Fibroblast of lung (primary cell): ENCODE measurements around the gene UQCC2.

Source experiments
- CTCF ChIP-seq, 2 donors: IDR thresholded peaks in 1 of 2; conservative IDR thresholded peaks in 1 of 2; 1 replicate in 1 of 2; 2 replicates in 1 of 2; pipeline ENCODE4 v1.5.1; 2011 to 2012; ENCODE audit warnings: low read length in 2 of 2, control low read depth in 1 of 2, inconsistent platforms in 1 of 2, low read depth in 1 of 2, mild to moderate bottlenecking in 1 of 2
- EZH2 ChIP-seq: IDR thresholded peaks from 2 replicates; pipeline ENCODE4 v1.5.1; 2012; ENCODE audit warnings: low read length, control low read depth, mild to moderate bottlenecking; ENCODE audit errors: missing control alignments

- no peak for TF ChIP-seq CTCF (conservative IDR thresholded peaks at IDR 0.05 in 1 of 2, IDR thresholded peaks at IDR 0.05 in 1 of 2; ENCODE audit: low read depth in 1 of 2, low read length in 2 of 2)
- TF ChIP-seq EZH2, result no peak
Observed at GRCh38 chr6:33721508-33721907, 10.0 kb upstream of the UQCC2 start.
